Keratinocyte (primary cell): ENCODE results near the gene STK38. TPM values are rescaled to one million over a fixed set of nuclear protein-coding genes. Genes with fewer than 3 reads are reported as not detected.

ENCODE experiments used
- DNase-seq: peaks from one replicate; pipeline ENCODE4 v3.0.0-alpha.2; 2011; ENCODE audit warnings: low read depth, missing footprints, low spot score
- FAIRE-seq: peaks from 2 replicates; lab custom pipeline; 2011; peaks lifted over from hg19 to GRCh38; lab: Jason Lieb, UNC
- H2AFZ ChIP-seq: 2 replicates; pipeline ENCODE4 v1.6.0; 2012; ENCODE audit warnings: low read length, control low read depth, inconsistent platforms; ENCODE audit not compliant: control insufficient read depth
- H3K27ac ChIP-seq: 2 replicates; pipeline ENCODE4 v1.5.1; 2011; ENCODE audit warnings: low read length; ENCODE audit not compliant: control insufficient read depth, insufficient read depth
- H3K27me3 ChIP-seq: 3 replicates; pipeline ENCODE4 v1.6.0; 2011; ENCODE audit warnings: low read length; ENCODE audit not compliant: control insufficient read depth, insufficient read depth; ENCODE audit errors: extremely low read depth
- H3K36me3 ChIP-seq, 2 experiments: 2 replicates in 1 of 2; 3 replicates in 1 of 2; pipeline ENCODE4 v1.5.1; 2011; ENCODE audit warnings: low read length in 2 of 2, mild to moderate bottlenecking in 1 of 2; ENCODE audit not compliant: control insufficient read depth in 2 of 2, insufficient read depth in 2 of 2; ENCODE audit errors: extremely low read depth in 1 of 2
- H3K4me1 ChIP-seq: 3 replicates; pipeline ENCODE4 v1.5.1; 2011; ENCODE audit warnings: low read length; ENCODE audit not compliant: control insufficient read depth, insufficient read depth; ENCODE audit errors: extremely low read depth
- H3K4me2 ChIP-seq: 3 replicates; pipeline ENCODE4 v1.6.0; 2011; ENCODE audit warnings: low read depth, low read length; ENCODE audit not compliant: control insufficient read depth, insufficient read depth; ENCODE audit errors: extremely low read depth
- H3K4me3 ChIP-seq, 3 experiments: fragments of 200-600 bp in 1 of 3; sonication (generic) in 1 of 3; 2 replicates in 2 of 3; 3 replicates in 1 of 3; pipeline ENCODE4 v1.5.1; 2011 to 2016; ENCODE audit warnings: low read length in 3 of 3, mild to moderate bottlenecking in 3 of 3, control low read depth in 2 of 3, inconsistent platforms in 1 of 3, low read depth in 1 of 3, mixed read lengths in 1 of 3, mixed run types in 1 of 3, moderate library complexity in 1 of 3; ENCODE audit not compliant: control insufficient read depth in 2 of 3, insufficient read depth in 2 of 3; ENCODE audit errors: extremely low read depth in 1 of 3
- H3K79me2 ChIP-seq: 2 replicates; pipeline ENCODE4 v1.6.0; 2012; ENCODE audit warnings: low read length; ENCODE audit not compliant: control insufficient read depth, insufficient read depth
- H3K9ac ChIP-seq: 3 replicates; pipeline ENCODE4 v1.6.0; 2011; ENCODE audit warnings: low read length; ENCODE audit not compliant: control insufficient read depth, insufficient read depth; ENCODE audit errors: extremely low read depth
- H3K9me1 ChIP-seq: 3 replicates; pipeline ENCODE4 v1.6.0; 2011; ENCODE audit warnings: low read length; ENCODE audit not compliant: control insufficient read depth, insufficient read depth; ENCODE audit errors: extremely low read depth
- H3K9me3 ChIP-seq: 2 replicates; pipeline ENCODE4 v1.5.1; 2012; ENCODE audit warnings: low read depth, low read length; ENCODE audit not compliant: control insufficient read depth
- H4K20me1 ChIP-seq: 3 replicates; pipeline ENCODE4 v1.6.0; 2011; ENCODE audit warnings: low read length; ENCODE audit not compliant: control insufficient read depth, insufficient read depth; ENCODE audit errors: extremely low read depth
- EZH2 ChIP-seq: IDR thresholded peaks from one replicate; pipeline ENCODE4 v1.6.1; 2012; ENCODE audit warnings: inconsistent platforms, mild to moderate bottlenecking, low read length, moderate library complexity
- dilution Hi-C: fragments of 300-500 bp; cut with MboI; formaldehyde crosslinking; loops from one replicate; pipeline ENCODE4 v1.7.0; 2020; ENCODE audit warnings: low sequenced_read_pairs; ENCODE audit not compliant: extremely low pct_ligation_motif_present
- polyA plus RNA-seq, 5 experiments: library from polyadenylated mRNA; depleted of rRNA in 3 of 5; stranded (reverse) in 3 of 5; stranded (forward) in 1 of 5; unstranded in 1 of 5; fragments of >200 nt; gene quantifications; 1 replicate in 1 of 5; 2 replicates in 3 of 5; 3 replicates in 1 of 5; pipeline versions ENCODE4 v1.2.1 to v1.2.3, GENCODE V29; 2011 to 2012; ENCODE audit warnings: missing spikeins in 2 of 5, low read depth in 1 of 5, low replicate concordance in 1 of 5
- TF ChIP-seq, protein P1 (sequence below), 3 experiments: IDR thresholded peaks in 1 of 3; conservative IDR thresholded peaks in 1 of 3; optimal IDR thresholded peaks in 1 of 3; 2 replicates in 2 of 3; 3 replicates in 1 of 3; pipeline versions ENCODE3 to v1.5.1; 2011; ENCODE audit warnings: low read length in 3 of 3, mild to moderate bottlenecking in 3 of 3, moderate library complexity in 2 of 3, control low read depth in 1 of 3, inconsistent platforms in 1 of 3; ENCODE audit not compliant: insufficient read depth in 2 of 3; ENCODE audit errors: extremely low read depth in 1 of 3

STK38 gene
- polyA plus RNA-seq, 1 donor (not counting 4 experiments of a cell fraction or from before 2014, with no cell fraction given) = 24.4 TPM

DNA sequence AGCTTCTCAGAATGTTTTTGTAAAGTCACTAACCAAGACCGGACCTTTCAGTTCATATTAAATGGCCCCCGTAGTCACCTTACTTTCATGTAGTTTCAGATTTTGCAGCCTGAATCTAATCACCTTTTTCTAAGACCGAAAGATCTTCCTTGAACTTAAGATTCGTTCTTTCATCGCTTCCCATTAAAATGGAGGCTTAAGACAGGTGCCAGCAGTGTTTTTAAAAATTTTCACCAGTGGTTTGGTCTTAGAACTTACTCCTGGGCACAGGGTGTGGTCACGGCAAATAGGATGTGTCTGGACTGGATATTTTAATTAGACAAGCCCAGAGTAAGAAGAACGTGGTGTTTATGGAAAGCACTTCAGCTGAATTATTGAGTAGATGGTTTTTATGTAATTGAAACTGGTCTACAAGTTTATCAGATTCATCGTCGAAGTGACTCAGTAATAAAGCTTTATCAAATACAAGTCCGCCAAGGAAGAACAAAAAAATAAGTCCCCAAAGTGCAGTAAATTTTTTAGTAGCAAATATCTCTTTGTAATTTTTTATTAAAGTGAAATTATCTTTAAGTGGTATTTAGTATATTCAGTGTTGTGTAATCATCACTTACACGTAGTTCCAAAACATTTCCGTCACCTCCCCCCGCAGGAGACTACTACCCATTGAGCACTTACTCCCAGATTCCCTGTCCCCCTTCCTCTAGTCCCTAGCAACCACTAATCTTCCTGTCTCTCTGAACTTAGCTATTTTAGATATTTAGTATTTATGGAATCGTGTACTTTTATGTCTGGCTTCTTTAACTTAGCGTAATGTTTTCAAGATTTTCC lies 47.8 kb upstream of the STK38 start:
- no peaks in the 10 kb centered on the region for H3K27me3 ChIP-seq
- H3K4me1 ChIP-seq = peaks cover 45% of the 10 kb centered on the region
- no peak overlapping the region for H2AFZ ChIP-seq
- peak overlapping the region; percentile 29 for H3K4me2 ChIP-seq
- FAIRE-seq (no peak), DNase-seq (no peak)
- H3K27ac ChIP-seq = peak overlapping the region; percentile 99
- no peaks in the 10 kb centered on the region for H3K9me3 ChIP-seq
- no peaks in the 10 kb centered on the region for H3K9me1 ChIP-seq
- dilution Hi-C loops = no loop called here
- TF ChIP-seq EZH2 = no peak
- TF ChIP-seq, protein P1, sequence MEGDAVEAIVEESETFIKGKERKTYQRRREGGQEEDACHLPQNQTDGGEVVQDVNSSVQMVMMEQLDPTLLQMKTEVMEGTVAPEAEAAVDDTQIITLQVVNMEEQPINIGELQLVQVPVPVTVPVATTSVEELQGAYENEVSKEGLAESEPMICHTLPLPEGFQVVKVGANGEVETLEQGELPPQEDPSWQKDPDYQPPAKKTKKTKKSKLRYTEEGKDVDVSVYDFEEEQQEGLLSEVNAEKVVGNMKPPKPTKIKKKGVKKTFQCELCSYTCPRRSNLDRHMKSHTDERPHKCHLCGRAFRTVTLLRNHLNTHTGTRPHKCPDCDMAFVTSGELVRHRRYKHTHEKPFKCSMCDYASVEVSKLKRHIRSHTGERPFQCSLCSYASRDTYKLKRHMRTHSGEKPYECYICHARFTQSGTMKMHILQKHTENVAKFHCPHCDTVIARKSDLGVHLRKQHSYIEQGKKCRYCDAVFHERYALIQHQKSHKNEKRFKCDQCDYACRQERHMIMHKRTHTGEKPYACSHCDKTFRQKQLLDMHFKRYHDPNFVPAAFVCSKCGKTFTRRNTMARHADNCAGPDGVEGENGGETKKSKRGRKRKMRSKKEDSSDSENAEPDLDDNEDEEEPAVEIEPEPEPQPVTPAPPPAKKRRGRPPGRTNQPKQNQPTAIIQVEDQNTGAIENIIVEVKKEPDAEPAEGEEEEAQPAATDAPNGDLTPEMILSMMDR (optimal IDR thresholded peaks at IDR 0.05 in 1 of 3, IDR thresholded peaks at IDR 0.05 in 1 of 3, conservative IDR thresholded peaks at IDR 0.05 in 1 of 3; ENCODE audit: extremely low read depth in 1 of 3, insufficient read depth in 2 of 3, low read length in 3 of 3) = no peak
- H3K9ac ChIP-seq = peak overlapping the region; percentile 99
- peaks cover 54% of the 10 kb centered on the region for H4K20me1 ChIP-seq
- peaks cover 61% of the 10 kb centered on the region for H3K79me2 ChIP-seq
- H3K36me3 ChIP-seq = peaks cover 9 to 41% of the 10 kb centered on the region in 2 experiments
- H3K4me3 ChIP-seq = peak overlapping the region; percentile 83 to 100 (median 99)

DNA sequence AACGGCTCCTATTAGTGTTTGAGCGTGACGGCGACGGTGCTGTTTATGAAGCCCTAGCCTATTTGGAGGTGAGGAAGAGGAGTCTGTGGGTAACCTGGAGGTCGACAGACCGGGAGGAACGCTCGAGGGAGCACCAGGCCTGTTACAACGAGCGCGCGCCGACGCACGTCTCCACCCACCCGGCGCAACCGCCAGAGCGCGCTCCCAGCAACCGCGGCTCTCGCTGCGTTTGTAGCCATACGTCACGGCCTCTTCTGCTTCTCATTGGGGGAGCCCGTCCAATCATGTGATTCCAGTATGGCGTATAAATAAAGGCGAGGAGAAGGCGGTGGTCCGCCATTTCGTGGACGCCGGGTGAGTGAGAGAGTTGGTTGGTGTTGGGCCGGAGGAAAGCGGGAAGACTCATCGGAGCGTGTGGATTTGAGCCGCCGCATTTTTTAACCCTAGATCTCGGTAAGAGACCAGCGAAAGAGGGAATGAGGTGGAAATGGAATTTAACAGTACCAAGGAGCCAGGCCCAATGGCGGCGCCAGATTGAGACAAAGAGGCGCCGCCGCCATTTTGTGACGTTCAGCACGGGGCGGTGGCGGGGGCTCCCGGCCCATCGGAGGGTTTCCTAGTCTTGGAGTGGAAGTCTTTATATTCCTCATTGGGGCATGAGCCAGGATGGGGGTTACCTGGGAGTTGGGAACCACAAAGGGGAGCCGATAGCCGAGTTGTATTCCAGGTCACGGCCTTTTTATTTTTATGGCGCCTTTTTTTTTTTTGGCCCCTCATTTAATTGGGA lies 46.9 kb upstream of the STK38 start, which contains the start of gene SRSF3:
SRSF3 (plus strand) TSS at position 334 of the 787 bp plus-strand sequence. CDS start 2,401 bp downstream, outside the sequence.
- dilution Hi-C loops = no loop called here
- Histone ChIP-seq H3K9me1 (no peaks in the 10 kb centered on the region), H3K4me1 (peaks cover 37% of the 10 kb centered on the region), H3K9me3 (no peaks in the 10 kb centered on the region), H3K4me3 (peak within 1 kb of the TSS; percentile 83 to 100 (median 99)), H3K9ac (peak within 1 kb of the TSS; percentile 99), H3K27me3 (no peaks in the 10 kb centered on the region), H3K79me2 (peaks cover 53% of the 10 kb centered on the region), H4K20me1 (peaks cover 46% of the 10 kb centered on the region), H2AFZ (peak within 1 kb of the TSS; percentile 80), H3K27ac (peak within 1 kb of the TSS; percentile 99), H3K4me2 (peak within 1 kb of the TSS; percentile 94), H3K36me3 (peaks cover 6 to 33% of the 10 kb centered on the region in 2 experiments)
- DNase-seq = no peak
- TF ChIP-seq, protein P1 (optimal IDR thresholded peaks at IDR 0.05 in 1 of 3, IDR thresholded peaks at IDR 0.05 in 1 of 3, conservative IDR thresholded peaks at IDR 0.05 in 1 of 3; ENCODE audit: extremely low read depth in 1 of 3, insufficient read depth in 2 of 3, low read length in 3 of 3) = peak; percentile 13 to 49 (median 39)
- no peak for TF ChIP-seq EZH2
- no peak for FAIRE-seq
